CD4-positive, alpha-beta memory T cell (primary cell): ENCODE measurements around the gene ETV5. TPM values are rescaled to one million over a fixed set of nuclear protein-coding genes. Genes with fewer than 3 reads are reported as not detected.

Experiments used
- CTCF ChIA-PET: fragments of 350-600 bp; sonication (Branson Sonifier 250); formaldehyde crosslinking; loops from one replicate; lab custom pipeline; 2021; ENCODE audit warnings: inconsistent platforms; ENCODE audit not compliant: partially characterized antibody; lab: Charles Lee
- POLR2A ChIA-PET: fragments of 350-600 bp; sonication (Branson Sonifier 250); formaldehyde crosslinking; loops from one replicate; lab custom pipeline; 2021; ENCODE audit not compliant: partially characterized antibody; lab: Charles Lee
- DNase-seq, 5 donors: peaks; one replicate each; pipeline versions ENCODE4 v3.0.0 to v3.0.0-alpha.2; 2020 to 2022; ENCODE audit warnings: mixed read lengths in 1 of 5
- H3K27ac ChIP-seq: one replicate; pipeline ENCODE4 v1.7.0; 2013; ENCODE audit warnings: low read depth, low read length
- H3K27me3 ChIP-seq: 2 replicates; pipeline ENCODE4 v1.7.0; 2013; ENCODE audit warnings: mild to moderate bottlenecking, low read length, moderate library complexity; ENCODE audit not compliant: insufficient read depth
- H3K36me3 ChIP-seq: 2 replicates; pipeline ENCODE4 v1.7.0; 2013; ENCODE audit warnings: mild to moderate bottlenecking, low read length, moderate library complexity; ENCODE audit not compliant: insufficient read depth
- H3K4me1 ChIP-seq: 2 replicates; pipeline ENCODE4 v1.7.0; 2013; ENCODE audit warnings: mild to moderate bottlenecking, low read length, moderate library complexity; ENCODE audit not compliant: insufficient read depth
- H3K4me3 ChIP-seq, 2 donors: one replicate each; pipeline ENCODE4 v1.7.0; 2013; ENCODE audit warnings: low read length in 2 of 2, mild to moderate bottlenecking in 1 of 2
- H3K9me3 ChIP-seq, 2 donors: one replicate each; pipeline ENCODE4 v1.7.0; 2013; ENCODE audit warnings: low read length in 2 of 2, control low read depth in 1 of 2; ENCODE audit not compliant: control insufficient read depth in 1 of 2
- H3K27ac Mint-ChIP-seq, 7 donors: one replicate each; pipeline ENCODE4 v1.8.0; 2020 to 2021; ENCODE audit warnings: mixed read lengths in 7 of 7, mild to moderate bottlenecking in 6 of 7, inconsistent platforms in 3 of 7, moderate library complexity in 3 of 7
- H3K27me3 Mint-ChIP-seq, 2 donors: one replicate each; pipeline ENCODE4 v1.8.0; 2020 to 2021; ENCODE audit warnings: mixed read lengths in 2 of 2
- H3K36me3 Mint-ChIP-seq, 2 donors: one replicate each; pipeline ENCODE4 v1.8.0; 2020 to 2021; ENCODE audit warnings: mixed read lengths in 2 of 2, inconsistent platforms in 1 of 2, mild to moderate bottlenecking in 1 of 2
- H3K4me1 Mint-ChIP-seq, 4 donors: one replicate each; pipeline ENCODE4 v1.8.0; 2020 to 2021; ENCODE audit warnings: mixed read lengths in 4 of 4, mild to moderate bottlenecking in 1 of 4
- H3K4me3 Mint-ChIP-seq, 8 donors: one replicate each; pipeline ENCODE4 v1.8.0; 2020 to 2021; ENCODE audit warnings: mixed read lengths in 8 of 8, mild to moderate bottlenecking in 7 of 8, moderate library complexity in 6 of 8, inconsistent platforms in 3 of 8
- H3K9me3 Mint-ChIP-seq, 8 donors: one replicate each; pipeline ENCODE4 v1.8.0; 2020 to 2021; ENCODE audit warnings: mixed read lengths in 8 of 8, mild to moderate bottlenecking in 5 of 8, inconsistent platforms in 3 of 8, moderate library complexity in 1 of 8
- intact Hi-C: fragments of 100-400 bp; cut with micrococcal nuclease; formaldehyde crosslinking; loops from one replicate; pipeline ENCODE4 v1.15.1; 2023
- polyA plus RNA-seq, 2 donors: library from polyadenylated mRNA; unstranded; fragments of 300-500 nt; fragmentation: Illumina TruSeq; gene quantifications; one replicate each; pipeline ENCODE4 v1.2.3, GENCODE V29; 2021
- total RNA-seq, 2 experiments: library from RNA; stranded (reverse); gene quantifications; one replicate each; pipeline ENCODE4 v1.2.3, GENCODE V29; 2021

The ETV5 gene
- total and polyA plus RNA-seq, 4 experiments from 2014 or later: 0.81 to 1.1 TPM; not detected in 2

DNA sequence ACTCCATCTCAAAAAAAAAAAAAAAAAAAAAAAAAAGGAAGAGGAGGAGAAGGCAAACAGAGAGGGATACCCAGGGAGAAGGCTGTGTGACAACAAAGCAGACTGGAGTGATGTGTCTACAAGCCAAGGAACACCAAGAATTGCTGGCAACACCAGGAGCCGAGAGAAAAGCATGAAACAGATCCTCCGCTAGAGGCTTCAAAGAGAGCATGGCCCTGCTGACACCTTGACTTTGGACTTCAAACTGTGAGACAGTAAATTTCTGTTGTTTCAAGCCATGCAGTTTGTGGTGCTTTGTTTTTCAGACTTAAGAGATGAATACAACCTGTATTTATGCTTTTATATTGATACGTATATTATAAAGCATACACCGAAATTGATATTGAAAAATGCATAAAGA, 96.8 kb downstream of the ETV5 start:
- DNase-seq: no peak
- Histone ChIP-seq H3K36me3 (no peaks in the 10 kb centered on the region), H3K27ac (no peak overlapping the region), H3K27me3 (no peaks in the 10 kb centered on the region), H3K4me3 (no peak overlapping the region), H3K9me3 (no peaks in the 10 kb centered on the region), H3K4me1 (no peaks in the 10 kb centered on the region)
- ChIA-PET CTCF (interaction anchor here (1.9 kb wide), 1 partner anchor 29 kb away, joined by 7 read pairs; no protein-coding TSS in a partner anchor), POLR2A (no interaction called here)
- Mint-ChIP-seq H3K9me3 (peaks cover 0 to 7% (median 0%) of the 10 kb centered on the region in 8 donors), H3K36me3 (no peaks in the 10 kb centered on the region), H3K27me3 (peaks cover 13 to 17% of the 10 kb centered on the region in 2 donors), H3K4me3 (no peak overlapping the region), H3K4me1 (no peaks in the 10 kb centered on the region), H3K27ac (no peak overlapping the region)
- intact Hi-C loops: no loop called here

DNA sequence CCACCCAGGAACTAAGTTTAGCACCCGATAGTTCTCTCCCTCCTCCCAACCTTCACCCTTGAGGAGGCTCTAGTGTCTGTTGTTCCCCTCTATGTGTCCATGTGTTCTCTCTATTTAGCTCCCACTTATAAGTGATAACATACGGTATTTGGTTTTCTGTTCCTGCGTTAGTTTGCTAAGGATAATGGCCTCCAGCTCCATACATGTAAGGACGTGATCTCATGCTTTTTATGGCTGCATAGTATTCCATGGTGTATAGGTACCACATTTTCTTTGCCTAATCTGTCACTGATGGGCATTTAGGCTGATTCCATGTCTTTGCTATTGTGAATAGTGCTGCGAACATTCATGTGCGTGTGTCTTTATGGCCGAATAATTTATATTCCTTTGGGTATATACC, 104.2 kb downstream of the ETV5 start:
- Mint-ChIP-seq H3K4me1 (no peaks in the 10 kb centered on the region), H3K27me3 (peaks cover 9 to 12% of the 10 kb centered on the region in 2 donors), H3K27ac (no peak overlapping the region), H3K9me3 (peaks cover 0 to 5% (median 0%) of the 10 kb centered on the region in 8 donors), H3K4me3 (no peak overlapping the region), H3K36me3 (no peaks in the 10 kb centered on the region)
- no peaks in the 10 kb centered on the region for H3K36me3 ChIP-seq
- H3K9me3 ChIP-seq: no peaks in the 10 kb centered on the region
- ChIA-PET CTCF (no interaction called here), POLR2A (no interaction called here)
- no peaks in the 10 kb centered on the region for H3K4me1 ChIP-seq
- no peaks in the 10 kb centered on the region for H3K27me3 ChIP-seq
- intact Hi-C loops: no loop called here
- H3K4me3 ChIP-seq: no peak overlapping the region
- no peak overlapping the region for H3K27ac ChIP-seq
- DNase-seq: no peak

DNA sequence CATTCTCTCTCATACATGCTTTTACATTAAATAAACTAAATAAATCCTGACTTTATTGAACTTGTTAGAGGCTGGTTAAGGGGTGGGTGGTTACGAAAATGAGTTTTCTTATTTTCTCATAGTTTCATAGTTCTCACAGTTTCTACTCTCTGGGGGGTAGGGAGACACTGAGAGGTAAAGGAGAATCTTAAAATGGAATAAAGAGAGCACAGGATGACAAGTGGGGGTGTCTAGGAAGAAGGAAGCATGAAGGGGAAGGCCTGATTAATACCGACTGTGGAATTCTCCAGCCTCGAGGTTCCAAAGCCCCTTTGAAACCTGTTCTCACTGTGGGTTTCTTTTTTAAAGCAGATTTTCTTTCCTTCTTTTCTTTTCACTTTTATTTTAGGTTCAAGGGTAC, 104.7 kb downstream of the ETV5 start:
- Mint-ChIP-seq H3K27ac (no peak overlapping the region), H3K9me3 (peaks cover 0 to 5% (median 0%) of the 10 kb centered on the region in 8 donors), H3K36me3 (no peaks in the 10 kb centered on the region), H3K4me1 (no peaks in the 10 kb centered on the region), H3K27me3 (peaks cover 9 to 12% of the 10 kb centered on the region in 2 donors), H3K4me3 (no peak overlapping the region)
- no peak overlapping the region for H3K27ac ChIP-seq
- ChIA-PET CTCF (no interaction called here), POLR2A (no interaction called here)
- H3K4me1 ChIP-seq: no peaks in the 10 kb centered on the region
- intact Hi-C loops: no loop called here
- H3K27me3 ChIP-seq: no peaks in the 10 kb centered on the region
- no peaks in the 10 kb centered on the region for H3K9me3 ChIP-seq
- H3K36me3 ChIP-seq: no peaks in the 10 kb centered on the region
- no peak for DNase-seq
- no peak overlapping the region for H3K4me3 ChIP-seq

DNA sequence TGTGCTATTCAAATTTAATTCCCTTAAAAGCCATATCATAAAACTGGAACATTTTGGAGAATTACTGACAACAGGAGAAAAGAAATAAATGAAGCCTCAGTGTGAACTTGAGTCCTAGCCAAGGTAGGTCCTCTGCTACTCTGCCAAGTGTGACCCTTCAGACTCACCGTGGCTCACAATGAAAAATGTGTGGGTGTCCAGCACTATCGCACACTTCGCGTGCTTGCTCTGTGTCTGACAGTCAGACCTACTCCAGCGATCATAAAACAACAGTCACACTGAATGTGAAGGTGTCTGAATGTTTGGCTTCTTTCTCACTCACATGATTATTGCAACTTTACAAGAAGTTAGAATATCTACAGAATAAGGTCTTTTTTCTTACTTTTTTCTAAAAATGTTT, 105.3 kb downstream of the ETV5 start:
- no peak overlapping the region for H3K27ac ChIP-seq
- no peak overlapping the region for H3K4me3 Mint-ChIP-seq
- H3K27me3 Mint-ChIP-seq: peaks cover 9 to 12% of the 10 kb centered on the region in 2 donors
- H3K27me3 ChIP-seq: no peaks in the 10 kb centered on the region
- ChIA-PET POLR2A (no interaction called here), CTCF (interaction anchor here (0.8 to 0.9 kb wide), 2 partner anchors 9 to 536 kb away, joined by 3 to 4 read pairs; no protein-coding TSS in a partner anchor)
- intact Hi-C loops: no loop called here
- H3K4me1 ChIP-seq: no peaks in the 10 kb centered on the region
- no peaks in the 10 kb centered on the region for H3K36me3 Mint-ChIP-seq
- H3K9me3 ChIP-seq: no peaks in the 10 kb centered on the region
- H3K27ac Mint-ChIP-seq: peak overlapping the region in 1 of 7 donors; percentile 37
- no peaks in the 10 kb centered on the region for H3K4me1 Mint-ChIP-seq
- H3K9me3 Mint-ChIP-seq: peaks cover 0 to 5% (median 0%) of the 10 kb centered on the region in 8 donors
- no peak for DNase-seq
- H3K36me3 ChIP-seq: no peaks in the 10 kb centered on the region
- H3K4me3 ChIP-seq: no peak overlapping the region

DNA sequence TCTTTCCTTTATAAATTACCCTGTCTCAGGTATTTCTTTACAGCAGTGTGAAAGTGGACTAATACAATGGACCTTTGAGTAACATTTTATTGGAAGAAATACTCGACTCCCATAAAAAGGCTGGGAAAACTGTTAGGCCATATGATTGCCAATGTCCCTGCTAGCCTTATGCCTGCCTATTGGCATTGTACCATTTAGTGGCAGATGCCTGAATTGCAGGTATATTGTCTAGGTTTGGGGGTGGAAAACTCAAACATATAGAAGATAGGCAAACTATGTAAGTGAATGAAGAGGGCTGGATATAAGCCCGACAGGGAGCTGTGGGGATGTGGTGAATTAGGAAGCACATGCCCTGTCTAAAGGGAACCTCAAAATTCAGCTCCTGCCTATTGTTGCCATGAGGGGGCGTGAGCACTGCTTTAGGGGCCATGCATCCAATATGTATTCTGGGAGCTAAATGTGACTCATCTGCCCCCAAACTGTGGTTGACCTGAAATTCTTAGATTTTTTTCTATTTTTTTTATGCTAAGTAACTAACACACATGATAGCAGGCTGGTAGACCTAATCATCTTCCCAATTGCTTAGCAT, 105.9 kb downstream of the ETV5 start:
- ChIA-PET CTCF (interaction anchor here (0.8 to 0.9 kb wide), 3 partner anchors 8 to 614 kb away, joined by 3 to 4 read pairs (median 3); no protein-coding TSS in a partner anchor), POLR2A (no interaction called here)
- Histone ChIP-seq H3K36me3 (no peaks in the 10 kb centered on the region), H3K9me3 (no peaks in the 10 kb centered on the region), H3K4me1 (no peaks in the 10 kb centered on the region), H3K4me3 (no peak overlapping the region), H3K27me3 (no peaks in the 10 kb centered on the region), H3K27ac (no peak overlapping the region)
- no peak overlapping the region for H3K27ac Mint-ChIP-seq
- H3K36me3 Mint-ChIP-seq: no peaks in the 10 kb centered on the region
- no peak overlapping the region for H3K4me3 Mint-ChIP-seq
- H3K9me3 Mint-ChIP-seq: peaks cover 0 to 5% (median 0%) of the 10 kb centered on the region in 8 donors
- peaks cover 9 to 12% of the 10 kb centered on the region in 2 donors for H3K27me3 Mint-ChIP-seq
- no peaks in the 10 kb centered on the region for H3K4me1 Mint-ChIP-seq
- DNase-seq: no peak
- intact Hi-C loops: no loop called here

DNA sequence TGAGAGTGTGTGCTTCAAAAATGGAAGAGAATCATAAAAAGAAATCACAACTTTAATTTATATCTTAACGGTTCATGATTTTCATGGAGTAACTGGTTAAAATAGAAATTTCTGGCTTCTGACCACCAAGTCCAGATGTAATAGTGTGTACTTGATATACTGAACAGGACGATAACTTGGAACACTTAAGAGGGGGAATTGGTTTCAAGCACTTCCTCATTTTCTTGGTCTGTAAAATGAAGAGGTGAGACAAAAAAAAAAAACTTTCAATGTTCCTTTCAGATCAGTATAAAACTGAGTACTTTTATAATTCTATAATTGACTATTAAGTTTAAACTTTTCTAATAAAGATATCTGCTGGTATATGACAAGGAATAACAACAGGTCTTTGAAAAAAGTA, 107.0 kb downstream of the ETV5 start:
- no peaks in the 10 kb centered on the region for H3K4me1 ChIP-seq
- Mint-ChIP-seq H3K27ac (no peak overlapping the region), H3K9me3 (peaks cover 0 to 2% (median 0%) of the 10 kb centered on the region in 8 donors)

DNA sequence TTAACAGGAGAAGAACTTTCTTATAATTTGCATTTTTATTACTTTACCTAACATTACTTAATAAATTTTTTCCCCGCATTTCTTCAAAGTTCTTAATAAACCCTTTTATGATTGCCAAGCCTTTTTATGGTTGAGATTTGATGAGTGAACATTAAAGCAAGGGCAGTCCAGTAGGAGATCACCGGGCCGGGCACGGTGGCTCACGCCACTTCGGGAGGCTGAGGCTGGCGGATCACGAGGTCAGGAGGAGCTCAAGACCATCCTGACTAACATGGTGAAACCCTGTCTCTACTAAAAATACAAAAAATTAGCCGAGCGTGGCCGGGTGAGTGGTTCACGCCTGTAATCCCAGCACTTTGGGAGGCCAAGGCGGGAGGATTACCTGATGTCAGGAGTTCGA, 109.7 kb downstream of the ETV5 start:
- ChIA-PET POLR2A (no interaction called here), CTCF (no interaction called here)
- Mint-ChIP-seq H3K36me3 (no peaks in the 10 kb centered on the region), H3K4me3 (no peak overlapping the region), H3K9me3 (peaks cover 0 to 2% (median 0%) of the 10 kb centered on the region in 8 donors), H3K27ac (no peak overlapping the region), H3K4me1 (no peaks in the 10 kb centered on the region), H3K27me3 (peaks cover 9 to 11% of the 10 kb centered on the region in 2 donors)
- H3K4me1 ChIP-seq: no peaks in the 10 kb centered on the region
- no peak overlapping the region for H3K27ac ChIP-seq
- no peak for DNase-seq
- H3K4me3 ChIP-seq: no peak overlapping the region
- H3K9me3 ChIP-seq: no peaks in the 10 kb centered on the region
- no peaks in the 10 kb centered on the region for H3K27me3 ChIP-seq
- intact Hi-C loops: no loop called here
- no peaks in the 10 kb centered on the region for H3K36me3 ChIP-seq

More for the DNA sequence above, 107.0 kb downstream of the ETV5 start:
- no peak overlapping the region for H3K4me3 Mint-ChIP-seq
- POLR2A ChIA-PET: no interaction called here
- Histone ChIP-seq H3K9me3 (no peaks in the 10 kb centered on the region), H3K36me3 (no peaks in the 10 kb centered on the region), H3K27me3 (no peaks in the 10 kb centered on the region), H3K27ac (no peak overlapping the region), H3K4me3 (no peak overlapping the region)
- no peaks in the 10 kb centered on the region for H3K4me1 Mint-ChIP-seq
- H3K27me3 Mint-ChIP-seq: peaks cover 9 to 10% of the 10 kb centered on the region in 2 donors
- intact Hi-C loops: no loop called here
- CTCF ChIA-PET: interaction anchor here (1.0 kb wide), 1 partner anchor 538 kb away, joined by 3 read pairs; no protein-coding TSS in a partner anchor
- no peaks in the 10 kb centered on the region for H3K36me3 Mint-ChIP-seq
- DNase-seq: no peak
